Embryonic facial prominence (tissue), 1 donor: ENCODE results near the gene GSTO2.
A peak's percentile ranks its signal among the peaks of the same experiment; 100 is the strongest.
"Not testable (repeated sequence)": the region's sequence is repeated elsewhere in the genome, so short reads cannot be mapped to it uniquely, and the experiment has no call there.

Experiments
- DNase-seq: peaks from one replicate; pipeline ENCODE4 v3.0.0-alpha.2; 2016; ENCODE audit errors: extremely low spot score

GSTO2 gene

GRCh38 chr10:104268713-104269645 lies at the start of gene GSTO2:
TSS of gene GSTO2 (plus strand) at chr10:104269184. CDS start at chr10:104274916, 5,732 bp downstream.
- DNase-seq: peak; percentile 98

- DNase-seq: no peak
Observed at GRCh38 chr10:104220522-104220921, 48.5 kb upstream of the GSTO2 start.

- DNase-seq: no peak
Observed at GRCh38 chr10:104223304-104223703, 45.7 kb upstream of the GSTO2 start.

- DNase-seq: no peak
Observed at GRCh38 chr10:104230490-104230889, 38.5 kb upstream of the GSTO2 start.

- peak; percentile 89 for DNase-seq
Observed at GRCh38 chr10:104231784-104232612, 37.0 kb upstream of the GSTO2 start, which contains the start of gene CFAP43. TSS of gene CFAP43 (minus strand) at chr10:104232364. CDS start at chr10:104232246, 118 bp downstream.

- DNase-seq: no peak
Observed at GRCh38 chr10:104232613-104233102, 36.3 kb upstream of the GSTO2 start.

GRCh38 chr10:104233817-104234216 lies 35.2 kb upstream of the GSTO2 start:
- DNase-seq: no peak

- DNase-seq: no peak
Observed at GRCh38 chr10:104234934-104235333, 34.0 kb upstream of the GSTO2 start.

GRCh38 chr10:104235801-104236200 lies 33.2 kb upstream of the GSTO2 start:
- DNase-seq: no peak

- DNase-seq: no peak
Observed at GRCh38 chr10:104240078-104240477, 28.9 kb upstream of the GSTO2 start.

- no peak for DNase-seq
Observed at GRCh38 chr10:104242545-104242944, 26.4 kb upstream of the GSTO2 start.

GRCh38 chr10:104243009-104243408 lies 26.0 kb upstream of the GSTO2 start:
- DNase-seq: not testable (repeated sequence)

- DNase-seq: no peak
Observed at GRCh38 chr10:104243512-104243911, 25.5 kb upstream of the GSTO2 start.

GRCh38 chr10:104245066-104245632 lies 23.8 kb upstream of the GSTO2 start:
- DNase-seq: no peak

- no peak for DNase-seq
Observed at GRCh38 chr10:104246976-104247375, 22.0 kb upstream of the GSTO2 start.

- DNase-seq: no peak
Observed at GRCh38 chr10:104247513-104248146, 21.4 kb upstream of the GSTO2 start.

- not testable (repeated sequence) for DNase-seq
Observed at GRCh38 chr10:104248931-104249330, 20.1 kb upstream of the GSTO2 start.

GRCh38 chr10:104250371-104250770 lies 18.6 kb upstream of the GSTO2 start:
- no peak for DNase-seq

GRCh38 chr10:104251443-104251842 lies 17.5 kb upstream of the GSTO2 start:
- DNase-seq: no peak

GRCh38 chr10:104252368-104252767 lies 16.6 kb upstream of the GSTO2 start:
- DNase-seq: no peak

- DNase-seq: no peak
Observed at GRCh38 chr10:104253106-104253505, 15.9 kb upstream of the GSTO2 start.
